K562 (cell line): ENCODE measurements around the gene CNNM2. TPM values are rescaled to one million over a fixed set of nuclear protein-coding genes. Genes with fewer than 3 reads are reported as not detected.
A peak's percentile ranks its signal among the peaks of the same experiment; 100 is the strongest.

Experiments used
- ATAC-seq: fragments of 200-7000 bp; cut with Tn5 transposase; 3 replicates; pipeline ENCODE4 v1.9.1; 2020; ENCODE audit warnings: moderate library complexity
- BruUV-seq: library from RNA; stranded (reverse); fragments of 400-500 nt; replicated peaks from 2 replicates; lab custom pipeline; 2021; lab: Mats Ljungman, UMichigan
- CTCF ChIA-PET: fragments of 300-600 bp; formaldehyde crosslinking; extraction: SDS; loops from one replicate; lab custom pipeline; 2021; ENCODE audit warnings: low intra/inter-chr PET ratio; lab: Yijun Ruan, JAX
- POLR2A ChIA-PET: fragments of 300-600, 350-650 bp; sonication (Branson Sonifier 250); formaldehyde crosslinking; extraction: SDS; loops from one replicate; lab custom pipeline; 2021; ENCODE audit warnings: antibody characterized with exemption, inconsistent platforms; lab: Yijun Ruan, JAX
- DNase-seq, 4 experiments: peaks; one replicate each; pipeline versions ENCODE4 v3.0.0 to v3.0.0-alpha.2; 2011 to 2018; ENCODE audit warnings: low spot score in 3 of 4, mixed read lengths in 3 of 4; ENCODE audit errors: extremely low read depth in 1 of 4
- FAIRE-seq: peaks from 2 replicates; lab custom pipeline; 2011; peaks lifted over from hg19 to GRCh38; lab: Jason Lieb, UNC
- H2AFZ ChIP-seq: 2 replicates; pipeline ENCODE4 v1.6.0; 2011; ENCODE audit warnings: low read depth, low read length, control low read depth, inconsistent platforms
- H3K27ac ChIP-seq: fragments of 200-600 bp; 3 replicates; pipeline ENCODE4 v1.8.0; 2011; ENCODE audit warnings: low read depth, mild to moderate bottlenecking, control low read depth, inconsistent platforms, low read length, moderate library complexity, mixed read lengths; ENCODE audit errors: extremely low read depth
- H3K27me3 ChIP-seq, 2 experiments: fragments of 300-600 bp in 1 of 2; 2 replicates in 1 of 2; 3 replicates in 1 of 2; pipeline versions ENCODE4 v1.6.0 to v1.8.0; 2011; ENCODE audit warnings: inconsistent platforms in 2 of 2, low read length in 2 of 2, mild to moderate bottlenecking in 1 of 2, mixed read lengths in 1 of 2, moderate library complexity in 1 of 2; ENCODE audit not compliant: control insufficient read depth in 2 of 2, insufficient read depth in 2 of 2
- H3K36me3 ChIP-seq: fragments of 300-600 bp; 3 replicates; pipeline ENCODE4 v1.8.0; 2011; ENCODE audit warnings: mild to moderate bottlenecking, low read length, inconsistent platforms; ENCODE audit not compliant: control insufficient read depth, insufficient read depth
- H3K4me1 ChIP-seq, 2 experiments: fragments of 200-600 bp in 1 of 2; replicated peaks in 1 of 2; 2 replicates in 1 of 2; 3 replicates in 1 of 2; pipeline versions ENCODE4 v1.5.1 to v1.8.0; 2011; ENCODE audit warnings: inconsistent platforms in 2 of 2, low read length in 2 of 2, mild to moderate bottlenecking in 1 of 2, mixed read lengths in 1 of 2, moderate library complexity in 1 of 2; ENCODE audit not compliant: control insufficient read depth in 2 of 2, insufficient read depth in 2 of 2
- H3K4me2 ChIP-seq: 2 replicates; pipeline ENCODE4 v1.6.1; 2011; ENCODE audit warnings: low read length, control low read depth, inconsistent platforms, mixed read lengths; ENCODE audit not compliant: insufficient read depth
- H3K4me3 ChIP-seq: fragments of 200-600 bp; sonication (generic), shearing (Covaris generic); 2 replicates; pipeline ENCODE4 v1.5.1; 2016; ENCODE audit warnings: control low read depth, inconsistent platforms
- H3K79me2 ChIP-seq: fragments of 200-600 bp; 3 replicates; pipeline ENCODE4 v1.8.0; 2011; ENCODE audit warnings: low read length, inconsistent platforms; ENCODE audit not compliant: control insufficient read depth, insufficient read depth
- H3K9ac ChIP-seq, 2 experiments: 2 replicates each; pipeline versions ENCODE4 v1.6.0 to v1.6.1; 2011; ENCODE audit warnings: low read depth in 2 of 2, low read length in 2 of 2, control low read depth in 1 of 2, inconsistent platforms in 1 of 2, mild to moderate bottlenecking in 1 of 2, mixed read lengths in 1 of 2; ENCODE audit not compliant: insufficient read depth in 1 of 2
- H3K9me1 ChIP-seq: one replicate; pipeline ENCODE4 v1.6.0; 2011; ENCODE audit warnings: inconsistent platforms, mild to moderate bottlenecking, low read length, moderate library complexity; ENCODE audit not compliant: control insufficient read depth, insufficient read depth
- H3K9me3 ChIP-seq: replicated peaks from 2 replicates; pipeline ENCODE4 v1.5.1; 2011; ENCODE audit warnings: low read depth, low read length, inconsistent platforms; ENCODE audit not compliant: control insufficient read depth, insufficient read depth
- H4K20me1 ChIP-seq: replicated peaks from 2 replicates; pipeline ENCODE4 v1.6.1; 2011; ENCODE audit warnings: low read length, inconsistent platforms, mixed read lengths; ENCODE audit not compliant: control insufficient read depth, insufficient read depth
- BRCA1 ChIP-seq, 2 experiments: fragments of 450-650 bp in 1 of 2; sonication (generic) in 1 of 2; formaldehyde crosslinking in 1 of 2; IDR thresholded peaks; 2 replicates each; pipeline versions ENCODE4 v1.5.0 to v1.6.1; 2017 to 2020; ENCODE audit warnings: mild to moderate bottlenecking in 1 of 2, missing genetic modification reagents in 1 of 2
- NELFE ChIP-seq: IDR thresholded peaks from 2 replicates; pipeline ENCODE4 v1.6.1; 2011; ENCODE audit warnings: mild to moderate bottlenecking; ENCODE audit not compliant: insufficient read depth, insufficient read length
- WGBS: fragments of 100-300 bp; shearing (Covaris generic); methylation state at CpG from one replicate; pipeline ENCODE4 v1.1.6; 2016; ENCODE audit warnings: low coverage, mixed read lengths; ENCODE audit not compliant: insufficient coverage; ENCODE audit errors: missing lambda C conversion rate; 5-methylcytosine and 5-hydroxymethylcytosine counted together
- in situ Hi-C: fragments of 300-500 bp; cut with MboI; formaldehyde crosslinking; loops from 4 replicates; pipeline ENCODE4 v1.15.0; 2018; ENCODE audit warnings: inconsistent platforms, mixed read lengths
- intact Hi-C: fragments of 100-400 bp; cut with micrococcal nuclease; formaldehyde crosslinking; loops from 2 replicates; pipeline ENCODE4 v1.14.2; 2022
- polyA plus RNA-seq, 8 experiments: library from polyadenylated mRNA; depleted of rRNA in 4 of 8; stranded (reverse) in 5 of 8; unstranded in 3 of 8; fragments of >200 nt; fragmentation: Nextera tagmentation in 2 of 8; fragmentation: Illumina TruSeq in 1 of 8; extraction: Ambion mirVana in 2 of 8; extraction: Trizol in 1 of 8; gene quantifications; 2 replicates each; pipeline versions ENCODE4 v1.2.1 to v1.2.3, GENCODE V29; 2011 to 2014; ENCODE audit warnings: inconsistent platforms in 1 of 8, missing spikeins in 1 of 8
- total RNA-seq, 7 experiments: library from RNA; depleted of rRNA in 6 of 7; stranded (reverse); fragments of >200 nt in 6 of 7; fragmentation: Illumina TruSeq in 2 of 7; extraction: Trizol in 2 of 7; gene quantifications; 2 replicates each; pipeline versions ENCODE4 v1.2.1 to v1.2.3, GENCODE V29; 2011 to 2021; ENCODE audit warnings: low replicate concordance in 1 of 7
- TF ChIP-seq, protein P1 (sequence below), 3 experiments: IDR thresholded peaks in 2 of 3; conservative IDR thresholded peaks in 1 of 3; 2 replicates each; pipeline ENCODE4 v1.5.1; 2011 to 2012; ENCODE audit warnings: low read length in 3 of 3, mild to moderate bottlenecking in 3 of 3, control low read depth in 2 of 3, improper control_type of control experiment in 1 of 3, inconsistent platforms in 1 of 3, low read depth in 1 of 3, mixed read lengths in 1 of 3, moderate library complexity in 1 of 3; ENCODE audit not compliant: insufficient read depth in 2 of 3

The CNNM2 gene
- total and polyA plus RNA-seq, 9 of the 15 experiments (the other 6 are each of a cell fraction or from before 2014, with no cell fraction given): 0.21 to 5.0 (median 1.3) TPM

DNA sequence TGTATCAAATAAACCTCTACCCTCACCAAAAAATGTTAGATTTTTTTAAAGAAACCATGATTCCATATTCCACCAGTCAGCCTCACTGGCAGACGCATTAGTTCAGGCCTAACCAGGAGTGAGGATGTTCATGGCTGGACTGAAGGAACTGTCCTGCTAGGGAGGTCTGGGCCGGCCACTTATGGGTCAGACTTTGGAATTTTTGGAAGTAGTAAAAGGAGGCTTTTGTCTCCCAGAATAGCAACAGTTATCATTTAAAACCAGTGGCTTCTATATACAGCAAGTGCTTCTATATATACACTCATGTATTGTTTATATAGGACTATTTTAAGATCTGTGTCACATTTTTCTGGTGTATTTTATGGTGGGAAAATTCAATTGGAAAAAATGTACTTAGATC lies 120.5 kb downstream of the CNNM2 start:
- Histone ChIP-seq H4K20me1 (no peaks in the 10 kb centered on the region), H2AFZ (no peak overlapping the region), H3K4me2 (no peak overlapping the region), H3K9me3 (no peaks in the 10 kb centered on the region), H3K79me2 (no peaks in the 10 kb centered on the region), H3K36me3 (no peaks in the 10 kb centered on the region), H3K27me3 (no peaks in the 10 kb centered on the region), H3K4me1 (peaks cover 19 to 22% of the 10 kb centered on the region in 2 experiments), H3K27ac (no peak overlapping the region)
- DNase-seq: no peak
- CTCF ChIA-PET: interaction anchor here (0.6 kb wide), 1 partner anchor 121 kb away, joined by 4 read pairs; the partner anchor contains the start of gene CNNM2
- BruUV-seq: no TSS peak
- in situ Hi-C loops: no loop called here
- peak; percentile 29 for FAIRE-seq
- TF ChIP-seq BRCA1 (IDR thresholded peaks at IDR 0.05) (no peak), BRCA1 (CRISPR knock-in tag; IDR thresholded peaks at IDR 0.05) (no peak), NELFE (no peak)
- TF ChIP-seq, protein P1, sequence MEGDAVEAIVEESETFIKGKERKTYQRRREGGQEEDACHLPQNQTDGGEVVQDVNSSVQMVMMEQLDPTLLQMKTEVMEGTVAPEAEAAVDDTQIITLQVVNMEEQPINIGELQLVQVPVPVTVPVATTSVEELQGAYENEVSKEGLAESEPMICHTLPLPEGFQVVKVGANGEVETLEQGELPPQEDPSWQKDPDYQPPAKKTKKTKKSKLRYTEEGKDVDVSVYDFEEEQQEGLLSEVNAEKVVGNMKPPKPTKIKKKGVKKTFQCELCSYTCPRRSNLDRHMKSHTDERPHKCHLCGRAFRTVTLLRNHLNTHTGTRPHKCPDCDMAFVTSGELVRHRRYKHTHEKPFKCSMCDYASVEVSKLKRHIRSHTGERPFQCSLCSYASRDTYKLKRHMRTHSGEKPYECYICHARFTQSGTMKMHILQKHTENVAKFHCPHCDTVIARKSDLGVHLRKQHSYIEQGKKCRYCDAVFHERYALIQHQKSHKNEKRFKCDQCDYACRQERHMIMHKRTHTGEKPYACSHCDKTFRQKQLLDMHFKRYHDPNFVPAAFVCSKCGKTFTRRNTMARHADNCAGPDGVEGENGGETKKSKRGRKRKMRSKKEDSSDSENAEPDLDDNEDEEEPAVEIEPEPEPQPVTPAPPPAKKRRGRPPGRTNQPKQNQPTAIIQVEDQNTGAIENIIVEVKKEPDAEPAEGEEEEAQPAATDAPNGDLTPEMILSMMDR (IDR thresholded peaks at IDR 0.05 in 2 of 3, conservative IDR thresholded peaks at IDR 0.05 in 1 of 3; ENCODE audit: insufficient read depth in 2 of 3, low read depth in 1 of 3, low read length in 3 of 3): 0 out of 6 replicates have a peak, but pooled peaks of 1 of the 3 experiments have one; percentile 11
- TF ChIP-seq, all 486 proteins: peak for 1
- no CpG with 5 or more reads among the region's 2 CpGs for WGBS
- POLR2A ChIA-PET: interaction anchor here (1.0 kb wide), 1 partner anchor 10 kb away, joined by 3 read pairs; no protein-coding TSS in a partner anchor
- Histone ChIP-seq H3K9me1 (no peaks in the 10 kb centered on the region), H3K9ac (no peak overlapping the region), H3K4me3 (no peak overlapping the region)
- ATAC-seq: no peak
- intact Hi-C loops: no loop called here
